SU-DHL-6 (cell line): ENCODE data around the gene OXNAD1.

Source experiments
- EZH2phosphoT487 ChIP-seq: fragments of 200-600 bp; sonication (generic), shearing (Covaris generic); conservative IDR thresholded peaks from 2 replicates; pipeline ENCODE4 v1.6.1; 2018; ENCODE audit warnings: mild to moderate bottlenecking, antibody characterized with exemption, low read length, moderate library complexity, mixed read lengths
- TF ChIP-seq, protein P1 (sequence below): fragments of 200-600 bp; sonication (generic); IDR thresholded peaks from one replicate; pipeline ENCODE4 v1.5.1; 2017; ENCODE audit warnings: antibody characterized with exemption, mild to moderate bottlenecking, low read length, moderate library complexity; ENCODE audit not compliant: insufficient read depth, poor library complexity, severe bottlenecking

DNA sequence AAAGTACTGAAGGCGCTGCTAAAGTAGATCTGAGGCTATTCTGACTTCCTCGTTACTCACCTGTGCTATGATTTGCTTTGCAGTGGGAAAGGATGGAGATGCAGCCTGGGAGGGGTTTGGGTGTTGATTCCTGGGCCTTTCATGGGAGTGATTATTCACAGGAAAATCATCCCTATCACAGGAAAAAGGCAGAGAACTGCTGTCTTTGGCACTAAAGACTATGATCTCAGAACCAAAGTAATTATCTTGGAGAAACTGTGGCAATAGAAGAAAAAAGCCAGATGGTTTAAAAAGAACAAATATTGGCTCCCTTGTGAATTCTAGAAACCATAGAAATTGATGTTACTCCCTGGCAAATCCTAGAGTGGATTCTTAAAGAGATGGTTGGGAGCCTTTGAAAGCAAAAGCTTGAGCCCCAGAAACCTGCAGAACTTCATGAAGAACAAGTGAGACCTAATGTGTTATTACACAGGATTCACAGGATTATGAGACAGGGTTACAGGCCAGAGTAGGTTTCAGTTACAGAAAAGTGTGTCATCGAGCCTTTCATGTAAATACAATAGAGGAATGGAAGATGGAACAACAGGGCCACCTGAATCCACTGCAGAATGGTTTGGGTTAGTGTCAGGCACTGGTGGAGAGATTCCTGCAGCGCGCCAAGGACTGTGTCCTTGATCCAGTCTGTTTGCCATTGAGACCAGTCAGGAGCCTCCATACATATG is 85.7 kb downstream of the OXNAD1 start:
- TF ChIP-seq, protein P1, sequence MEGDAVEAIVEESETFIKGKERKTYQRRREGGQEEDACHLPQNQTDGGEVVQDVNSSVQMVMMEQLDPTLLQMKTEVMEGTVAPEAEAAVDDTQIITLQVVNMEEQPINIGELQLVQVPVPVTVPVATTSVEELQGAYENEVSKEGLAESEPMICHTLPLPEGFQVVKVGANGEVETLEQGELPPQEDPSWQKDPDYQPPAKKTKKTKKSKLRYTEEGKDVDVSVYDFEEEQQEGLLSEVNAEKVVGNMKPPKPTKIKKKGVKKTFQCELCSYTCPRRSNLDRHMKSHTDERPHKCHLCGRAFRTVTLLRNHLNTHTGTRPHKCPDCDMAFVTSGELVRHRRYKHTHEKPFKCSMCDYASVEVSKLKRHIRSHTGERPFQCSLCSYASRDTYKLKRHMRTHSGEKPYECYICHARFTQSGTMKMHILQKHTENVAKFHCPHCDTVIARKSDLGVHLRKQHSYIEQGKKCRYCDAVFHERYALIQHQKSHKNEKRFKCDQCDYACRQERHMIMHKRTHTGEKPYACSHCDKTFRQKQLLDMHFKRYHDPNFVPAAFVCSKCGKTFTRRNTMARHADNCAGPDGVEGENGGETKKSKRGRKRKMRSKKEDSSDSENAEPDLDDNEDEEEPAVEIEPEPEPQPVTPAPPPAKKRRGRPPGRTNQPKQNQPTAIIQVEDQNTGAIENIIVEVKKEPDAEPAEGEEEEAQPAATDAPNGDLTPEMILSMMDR: no peak
- no peak for TF ChIP-seq EZH2phosphoT487
